HL-60/S4 treated with phorbol 12-myristate 13-acetate at 8.2 ng/mL for 4 days and 3 days (cell line): Measurements from ENCODE around the gene AKAP13.

Experiments used
- in situ Hi-C: fragments of 300-500 bp; cut with MboI; formaldehyde crosslinking; loops from 2 replicates; pipeline ENCODE4 v1.15.0; 2022; ENCODE audit warnings: low sequenced_read_pairs

The AKAP13 gene

GRCh38 chr15:85711580-85712192 is 331.3 kb downstream of the AKAP13 start:
- in situ Hi-C loops: no loop called here

GRCh38 chr15:85716261-85716660 is 335.9 kb downstream of the AKAP13 start:
- in situ Hi-C loops: no loop called here

GRCh38 chr15:85717212-85717611 is 336.8 kb downstream of the AKAP13 start:
- in situ Hi-C loops: no loop called here

- in situ Hi-C loops: no loop called here
Measured at GRCh38 chr15:85718271-85718971, 338.0 kb downstream of the AKAP13 start.

GRCh38 chr15:85718981-85719380 is 338.6 kb downstream of the AKAP13 start:
- in situ Hi-C loops: no loop called here

- in situ Hi-C loops: no loop called here
Measured at GRCh38 chr15:85722374-85723152, 342.2 kb downstream of the AKAP13 start.

- in situ Hi-C loops: no loop called here
Measured at GRCh38 chr15:85723960-85724945, 343.9 kb downstream of the AKAP13 start.

- in situ Hi-C loops: no loop called here
Measured at GRCh38 chr15:85725019-85725418, 344.6 kb downstream of the AKAP13 start.

- in situ Hi-C loops: no loop called here
Measured at GRCh38 chr15:85725564-85725963, 345.2 kb downstream of the AKAP13 start.

- in situ Hi-C loops: no loop called here
Measured at GRCh38 chr15:85726454-85726853, 346.1 kb downstream of the AKAP13 start.

- in situ Hi-C loops: no loop called here
Measured at GRCh38 chr15:85727068-85727467, 346.7 kb downstream of the AKAP13 start.

- in situ Hi-C loops: no loop called here
Measured at GRCh38 chr15:85730001-85730820, 349.8 kb downstream of the AKAP13 start.

GRCh38 chr15:85733416-85733815 is 353.0 kb downstream of the AKAP13 start:
- in situ Hi-C loops: no loop called here

- in situ Hi-C loops: no loop called here
Measured at GRCh38 chr15:85737061-85737460, 356.7 kb downstream of the AKAP13 start.

- in situ Hi-C loops: no loop called here
Measured at GRCh38 chr15:85741021-85741421, 360.6 kb downstream of the AKAP13 start.

GRCh38 chr15:85741662-85742061 is 361.3 kb downstream of the AKAP13 start:
- in situ Hi-C loops: no loop called here

- in situ Hi-C loops: no loop called here
Measured at GRCh38 chr15:85742186-85742821, 361.9 kb downstream of the AKAP13 start.

- in situ Hi-C loops: no loop called here
Measured at GRCh38 chr15:85743392-85744055, 363.1 kb downstream of the AKAP13 start.

- in situ Hi-C loops: no loop called here
Measured at GRCh38 chr15:85744579-85744978, 364.2 kb downstream of the AKAP13 start.
